IPS-NIHi7 (cell line): ENCODE data around the gene CCL7.

Source experiments
- DNase-seq: peaks from one replicate; pipeline ENCODE4 v3.0.0; 2012; ENCODE audit warnings: mixed read lengths; ENCODE audit errors: extremely low spot score

CCL7 gene

GRCh38 chr17:34246881-34247280 is 23.1 kb upstream of the CCL7 start:
- DNase-seq = no peak

- no peak for DNase-seq
Observed at GRCh38 chr17:34248511-34249024, 21.5 kb upstream of the CCL7 start.

- no peak for DNase-seq
Observed at GRCh38 chr17:34249061-34249460, 21.0 kb upstream of the CCL7 start.

- DNase-seq = no peak
Observed at GRCh38 chr17:34249478-34249877, 20.5 kb upstream of the CCL7 start.

- no peak for DNase-seq
Observed at GRCh38 chr17:34251186-34251585, 18.8 kb upstream of the CCL7 start.

- no peak for DNase-seq
Observed at GRCh38 chr17:34252095-34252443, 18.0 kb upstream of the CCL7 start.

GRCh38 chr17:34252444-34253138 is 17.4 kb upstream of the CCL7 start:
- no peak for DNase-seq

GRCh38 chr17:34253139-34253525 is 16.9 kb upstream of the CCL7 start:
- no peak for DNase-seq

GRCh38 chr17:34254146-34254545 is 15.9 kb upstream of the CCL7 start:
- DNase-seq = no peak

- DNase-seq = peak; percentile 88
Observed at GRCh38 chr17:34254651-34255380, 15.2 kb upstream of the CCL7 start, which contains the start of gene CCL2. Gene CCL2 (plus strand): TSS chr17:34255285. CDS start chr17:34255350, 65 bp downstream.

- DNase-seq = no peak
Observed at GRCh38 chr17:34255381-34255732, 14.7 kb upstream of the CCL7 start.

- no peak for DNase-seq
Observed at GRCh38 chr17:34255841-34256240, 14.2 kb upstream of the CCL7 start.

- no peak for DNase-seq
Observed at GRCh38 chr17:34257299-34257985, 12.6 kb upstream of the CCL7 start.

GRCh38 chr17:34257986-34258326 is 12.1 kb upstream of the CCL7 start:
- DNase-seq = no peak

- DNase-seq = no peak
Observed at GRCh38 chr17:34259146-34259545, 10.9 kb upstream of the CCL7 start.

- no peak for DNase-seq
Observed at GRCh38 chr17:34260861-34261260, 9.2 kb upstream of the CCL7 start.

- DNase-seq = no peak
Observed at GRCh38 chr17:34261568-34262337, 8.3 kb upstream of the CCL7 start.

GRCh38 chr17:34265711-34266110 is 4.3 kb upstream of the CCL7 start:
- DNase-seq = no peak

GRCh38 chr17:34275881-34276280 is 5.9 kb downstream of the CCL7 start:
- DNase-seq = no peak

- DNase-seq = no peak
Observed at GRCh38 chr17:34276826-34277225, 6.8 kb downstream of the CCL7 start.

- DNase-seq = no peak
Observed at GRCh38 chr17:34283571-34283970, 13.6 kb downstream of the CCL7 start.

GRCh38 chr17:34285286-34285792 is 15.3 kb downstream of the CCL7 start, which contains the start of gene CCL11:
Gene CCL11 (plus strand): TSS chr17:34285742. CDS start chr17:34285809, 67 bp downstream.
- no peak for DNase-seq
